Ishikawa (cell line): ENCODE measurements around the gene GARIN5A.

Experiments used
- CEBPB ChIP-seq: IDR thresholded peaks from 2 replicates; pipeline ENCODE4 v1.6.1; 2012
- CREB1 ChIP-seq: IDR thresholded peaks from 2 replicates; pipeline ENCODE4 v1.6.1; 2012; ENCODE audit warnings: low read depth
- EGR1 ChIP-seq: IDR thresholded peaks from 2 replicates; pipeline ENCODE4 v1.6.1; 2012
- EP300 ChIP-seq: IDR thresholded peaks from 2 replicates; pipeline ENCODE4 v1.6.1; 2012; ENCODE audit warnings: borderline replicate concordance
- FOXM1 ChIP-seq: IDR thresholded peaks from 2 replicates; pipeline ENCODE4 v1.6.1; 2012; ENCODE audit warnings: low read depth, borderline replicate concordance
- NFIC ChIP-seq: IDR thresholded peaks from 2 replicates; pipeline ENCODE4 v1.6.1; 2012
- RAD21 ChIP-seq: IDR thresholded peaks from 2 replicates; pipeline ENCODE4 v1.6.1; 2012; ENCODE audit warnings: low read depth
- TAF1 ChIP-seq: IDR thresholded peaks from 2 replicates; pipeline ENCODE4 v1.6.1; 2012; ENCODE audit warnings: low read depth, mild to moderate bottlenecking
- TCF12 ChIP-seq: IDR thresholded peaks from 2 replicates; pipeline ENCODE4 v1.6.1; 2012; ENCODE audit warnings: low read depth
- TEAD4 ChIP-seq: IDR thresholded peaks from 2 replicates; pipeline ENCODE4 v1.6.1; 2012
- YY1 ChIP-seq: IDR thresholded peaks from 2 replicates; pipeline ENCODE4 v1.6.1; 2012; ENCODE audit warnings: low read depth
- ZBTB7A ChIP-seq: IDR thresholded peaks from 2 replicates; pipeline ENCODE4 v1.6.1; 2012; ENCODE audit warnings: low read depth
- TF ChIP-seq, protein P1 (sequence below): IDR thresholded peaks from 2 replicates; pipeline ENCODE4 v1.6.1; 2012
- TF ChIP-seq, protein P2 (sequence below): IDR thresholded peaks from 2 replicates; pipeline ENCODE4 v1.6.1; 2012; ENCODE audit warnings: low read depth, mild to moderate bottlenecking
- TF ChIP-seq, protein P3 (sequence below): IDR thresholded peaks from 2 replicates; pipeline ENCODE4 v1.6.1; 2012

Gene GARIN5A

DNA sequence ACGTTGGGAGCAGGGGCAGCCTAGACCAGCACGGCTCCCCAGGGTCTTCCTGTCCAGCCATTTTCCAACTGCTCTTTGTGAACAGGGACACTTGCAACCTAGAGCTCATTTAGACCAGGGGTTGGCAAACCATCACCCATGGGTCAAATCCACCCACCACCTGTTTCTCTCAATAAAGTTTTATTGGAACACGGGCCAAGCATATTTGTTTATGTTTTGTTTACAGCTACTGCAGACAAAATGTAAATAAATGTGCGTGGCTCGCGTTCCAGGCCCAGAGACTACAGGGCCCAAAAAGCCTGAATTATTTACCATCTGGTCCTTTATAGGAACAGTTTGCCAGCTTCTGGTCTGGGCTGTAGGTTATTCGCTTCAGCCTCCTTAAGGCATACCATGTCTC, 13.7 kb downstream of the GARIN5A start:
- no peak for TF ChIP-seq TEAD4

DNA sequence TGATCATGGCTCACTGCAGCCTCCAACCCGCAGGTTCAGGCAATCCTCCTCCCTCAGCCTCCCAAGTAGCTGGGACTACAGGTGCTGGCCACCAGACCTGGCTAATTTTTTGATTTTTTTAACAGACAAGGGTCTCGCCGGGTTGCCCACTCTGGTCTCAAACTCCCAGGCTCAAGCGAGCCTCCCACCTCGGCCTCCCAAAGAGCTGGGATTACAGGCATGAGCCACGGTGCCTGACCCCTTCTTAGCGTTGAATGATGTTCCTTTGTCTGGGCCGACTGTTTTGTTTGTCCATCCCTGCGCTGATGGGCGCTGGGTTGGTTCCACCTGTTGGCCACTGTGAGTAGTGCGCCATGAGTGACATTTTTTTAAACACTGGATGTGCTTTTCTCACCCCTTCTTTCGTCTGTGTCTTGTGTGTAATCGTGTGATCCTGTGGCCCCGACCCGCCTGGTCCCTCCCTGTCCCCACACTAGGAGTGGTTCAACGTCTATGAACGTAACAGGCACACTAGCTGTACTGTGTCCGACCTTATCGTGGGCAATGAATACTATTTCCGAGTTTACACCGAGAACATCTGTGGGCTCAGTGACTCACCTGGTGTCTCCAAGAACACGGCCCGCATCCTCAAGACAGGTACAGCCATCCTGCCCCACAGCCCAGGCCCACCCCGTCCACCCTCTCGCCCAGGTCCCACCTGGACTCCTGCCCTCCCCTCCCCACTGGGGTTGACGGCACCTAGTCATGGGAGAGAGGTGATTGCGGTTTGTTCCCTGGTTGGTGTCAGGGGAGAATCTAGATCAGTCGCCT, 15.4 kb downstream of the GARIN5A start:
- TF ChIP-seq RAD21 = peak; percentile 94
- TF ChIP-seq, protein P1, sequence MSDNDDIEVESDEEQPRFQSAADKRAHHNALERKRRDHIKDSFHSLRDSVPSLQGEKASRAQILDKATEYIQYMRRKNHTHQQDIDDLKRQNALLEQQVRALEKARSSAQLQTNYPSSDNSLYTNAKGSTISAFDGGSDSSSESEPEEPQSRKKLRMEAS = no peak

DNA sequence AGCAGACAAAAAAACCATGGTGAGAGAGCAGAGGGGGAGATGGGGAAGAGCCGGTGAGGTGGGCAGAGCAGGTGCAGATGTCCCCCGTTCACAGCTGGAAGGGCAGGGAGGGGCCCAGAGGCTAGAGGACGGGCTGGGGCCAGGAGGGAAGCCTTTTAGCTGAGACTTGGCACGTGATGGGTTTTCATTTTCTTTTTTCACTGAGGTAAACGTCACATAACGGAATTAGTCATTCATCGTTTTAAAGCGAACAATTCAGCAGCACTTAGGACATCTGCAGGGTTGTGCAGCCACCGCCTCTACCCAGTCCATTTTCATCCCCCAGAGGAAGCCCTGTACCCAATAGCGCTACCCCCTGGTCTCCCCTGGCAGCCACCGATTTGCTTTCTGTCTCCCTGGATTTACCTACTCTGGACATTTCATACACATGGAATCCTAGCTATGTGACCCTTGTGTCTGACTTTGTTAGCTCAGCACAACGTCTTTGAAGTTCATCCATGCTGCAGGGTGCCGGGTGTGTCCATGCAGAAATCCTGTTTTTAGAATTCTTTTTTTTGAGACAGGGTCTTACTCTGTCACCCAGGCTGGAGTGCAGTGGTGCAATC, 16.4 kb downstream of the GARIN5A start:
- TF ChIP-seq, protein P2, sequence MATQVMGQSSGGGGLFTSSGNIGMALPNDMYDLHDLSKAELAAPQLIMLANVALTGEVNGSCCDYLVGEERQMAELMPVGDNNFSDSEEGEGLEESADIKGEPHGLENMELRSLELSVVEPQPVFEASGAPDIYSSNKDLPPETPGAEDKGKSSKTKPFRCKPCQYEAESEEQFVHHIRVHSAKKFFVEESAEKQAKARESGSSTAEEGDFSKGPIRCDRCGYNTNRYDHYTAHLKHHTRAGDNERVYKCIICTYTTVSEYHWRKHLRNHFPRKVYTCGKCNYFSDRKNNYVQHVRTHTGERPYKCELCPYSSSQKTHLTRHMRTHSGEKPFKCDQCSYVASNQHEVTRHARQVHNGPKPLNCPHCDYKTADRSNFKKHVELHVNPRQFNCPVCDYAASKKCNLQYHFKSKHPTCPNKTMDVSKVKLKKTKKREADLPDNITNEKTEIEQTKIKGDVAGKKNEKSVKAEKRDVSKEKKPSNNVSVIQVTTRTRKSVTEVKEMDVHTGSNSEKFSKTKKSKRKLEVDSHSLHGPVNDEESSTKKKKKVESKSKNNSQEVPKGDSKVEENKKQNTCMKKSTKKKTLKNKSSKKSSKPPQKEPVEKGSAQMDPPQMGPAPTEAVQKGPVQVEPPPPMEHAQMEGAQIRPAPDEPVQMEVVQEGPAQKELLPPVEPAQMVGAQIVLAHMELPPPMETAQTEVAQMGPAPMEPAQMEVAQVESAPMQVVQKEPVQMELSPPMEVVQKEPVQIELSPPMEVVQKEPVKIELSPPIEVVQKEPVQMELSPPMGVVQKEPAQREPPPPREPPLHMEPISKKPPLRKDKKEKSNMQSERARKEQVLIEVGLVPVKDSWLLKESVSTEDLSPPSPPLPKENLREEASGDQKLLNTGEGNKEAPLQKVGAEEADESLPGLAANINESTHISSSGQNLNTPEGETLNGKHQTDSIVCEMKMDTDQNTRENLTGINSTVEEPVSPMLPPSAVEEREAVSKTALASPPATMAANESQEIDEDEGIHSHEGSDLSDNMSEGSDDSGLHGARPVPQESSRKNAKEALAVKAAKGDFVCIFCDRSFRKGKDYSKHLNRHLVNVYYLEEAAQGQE = no peak
- TF ChIP-seq CEBPB = no peak
- TF ChIP-seq, protein P3, sequence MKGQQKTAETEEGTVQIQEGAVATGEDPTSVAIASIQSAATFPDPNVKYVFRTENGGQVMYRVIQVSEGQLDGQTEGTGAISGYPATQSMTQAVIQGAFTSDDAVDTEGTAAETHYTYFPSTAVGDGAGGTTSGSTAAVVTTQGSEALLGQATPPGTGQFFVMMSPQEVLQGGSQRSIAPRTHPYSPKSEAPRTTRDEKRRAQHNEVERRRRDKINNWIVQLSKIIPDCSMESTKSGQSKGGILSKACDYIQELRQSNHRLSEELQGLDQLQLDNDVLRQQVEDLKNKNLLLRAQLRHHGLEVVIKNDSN = peak; percentile 20; the same call in 1 of the 2 replicates
- no peak for TF ChIP-seq EP300
- 0 out of 2 replicates have a peak, but pooled peaks have one; percentile 9 for TF ChIP-seq NFIC
- peak; percentile 53 for TF ChIP-seq TEAD4
- TF ChIP-seq TCF12 = no peak
- TF ChIP-seq, protein P1 = no peak

DNA sequence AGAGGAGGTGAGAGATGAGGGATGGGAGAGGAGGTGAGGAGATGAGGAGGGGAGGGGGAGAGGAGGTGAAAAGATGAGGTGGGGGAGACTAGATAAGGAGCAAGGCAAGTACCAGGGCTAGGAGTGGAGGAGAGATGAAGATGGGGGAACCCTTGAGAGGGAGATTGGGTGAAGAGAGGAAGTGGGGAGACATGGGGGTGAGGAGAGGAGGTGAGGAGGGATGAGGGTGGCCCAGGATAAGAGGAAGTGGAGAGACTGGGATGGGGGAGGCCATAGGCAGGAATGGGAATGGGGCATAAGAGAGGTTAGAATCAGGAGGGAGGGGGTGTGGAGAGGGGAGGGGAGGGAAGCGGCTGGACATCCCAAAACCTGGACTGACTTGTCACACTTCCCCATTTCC, 17.0 kb downstream of the GARIN5A start:
- no peak for TF ChIP-seq EP300
- TF ChIP-seq, protein P3 = no peak
- TF ChIP-seq FOXM1 = no peak
- TF ChIP-seq, protein P1 = no peak
- no peak for TF ChIP-seq RAD21
- no peak for TF ChIP-seq TEAD4
- TF ChIP-seq EGR1 = no peak
- TF ChIP-seq TAF1 = no peak
- no peak for TF ChIP-seq ZBTB7A
- TF ChIP-seq, protein P2 = no peak
- no peak for TF ChIP-seq CREB1
- TF ChIP-seq TCF12 = no peak
- no peak for TF ChIP-seq YY1
- TF ChIP-seq NFIC = no peak
- no peak for TF ChIP-seq CEBPB

DNA sequence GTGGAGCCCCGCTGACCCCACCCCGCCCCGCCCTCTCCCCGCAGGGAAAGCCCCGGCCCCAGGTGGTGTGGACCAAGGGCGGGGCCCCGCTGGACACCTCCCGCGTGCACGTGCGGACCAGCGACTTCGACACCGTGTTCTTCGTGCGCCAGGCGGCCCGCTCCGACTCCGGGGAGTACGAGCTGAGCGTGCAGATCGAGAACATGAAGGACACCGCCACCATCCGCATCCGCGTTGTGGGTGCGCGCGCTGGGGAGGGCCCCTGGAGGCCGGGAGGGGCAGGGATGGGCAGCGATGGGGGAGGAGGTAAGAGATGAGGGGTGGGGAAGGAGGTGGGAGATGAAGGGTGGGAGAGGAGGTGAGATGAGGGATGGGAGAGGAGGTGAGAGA, 17.6 kb downstream of the GARIN5A start:
- TF ChIP-seq EGR1 (no peak), TCF12 (no peak), EP300 (no peak), TEAD4 (no peak)

DNA sequence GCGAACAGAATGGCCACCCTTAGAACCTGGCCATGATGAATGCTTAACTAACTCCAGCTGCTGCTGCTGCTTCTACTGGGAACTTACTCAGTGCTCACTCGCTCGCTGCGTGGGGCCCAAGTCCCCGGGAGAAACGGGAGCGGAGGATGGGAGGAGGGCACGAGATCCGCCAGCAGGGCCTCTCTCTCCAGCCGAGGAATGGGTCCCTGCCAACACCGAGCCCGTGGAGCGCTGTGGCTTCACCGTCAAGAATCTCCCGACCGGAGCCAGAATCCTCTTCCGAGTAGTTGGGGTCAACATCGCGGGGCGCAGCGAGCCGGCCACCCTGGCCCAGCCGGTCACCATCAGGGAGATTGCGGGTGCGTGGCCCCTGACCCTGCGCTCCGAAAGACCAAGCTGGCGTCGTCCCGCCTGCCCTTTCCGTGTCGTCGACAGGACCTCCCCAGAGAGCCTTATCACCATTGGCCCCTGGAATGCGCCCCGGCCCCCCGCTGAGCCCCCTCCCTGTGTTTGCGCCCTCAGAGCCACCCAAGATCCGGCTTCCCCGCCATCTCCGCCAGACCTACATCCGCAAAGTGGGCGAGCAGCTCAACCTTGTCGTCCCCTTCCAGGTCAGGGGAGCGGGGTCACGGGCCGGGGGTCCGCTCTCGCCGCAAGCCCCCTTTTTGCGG, 18.1 kb downstream of the GARIN5A start:
- TF ChIP-seq NFIC (no peak), ZBTB7A (no peak), TCF12 (no peak), FOXM1 (no peak), EGR1 (no peak)
- TF ChIP-seq, protein P3 = no peak
